ENCODE measurements around the gene VIPR1.

Gene VIPR1

DNA sequence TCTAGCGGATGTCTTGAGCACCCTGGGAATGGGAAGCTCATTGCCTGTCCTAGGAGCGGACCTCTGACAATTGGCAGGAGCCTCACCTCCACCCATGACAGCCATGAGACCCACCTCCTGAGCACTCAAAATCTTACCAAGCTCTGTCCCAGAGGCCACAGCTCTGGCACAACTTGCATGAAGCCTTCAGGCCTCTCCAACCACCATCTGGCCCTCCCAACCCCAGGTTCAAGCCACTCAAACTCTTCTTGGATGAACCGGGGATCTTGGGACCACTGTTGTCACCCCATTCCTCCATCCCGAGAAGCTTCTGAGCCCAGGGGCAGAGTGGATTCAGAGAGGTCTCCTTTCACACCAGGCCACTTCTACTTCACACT is 1.5 kb downstream of the VIPR1 start:
- TF ChIP-seq, protein P1, sequence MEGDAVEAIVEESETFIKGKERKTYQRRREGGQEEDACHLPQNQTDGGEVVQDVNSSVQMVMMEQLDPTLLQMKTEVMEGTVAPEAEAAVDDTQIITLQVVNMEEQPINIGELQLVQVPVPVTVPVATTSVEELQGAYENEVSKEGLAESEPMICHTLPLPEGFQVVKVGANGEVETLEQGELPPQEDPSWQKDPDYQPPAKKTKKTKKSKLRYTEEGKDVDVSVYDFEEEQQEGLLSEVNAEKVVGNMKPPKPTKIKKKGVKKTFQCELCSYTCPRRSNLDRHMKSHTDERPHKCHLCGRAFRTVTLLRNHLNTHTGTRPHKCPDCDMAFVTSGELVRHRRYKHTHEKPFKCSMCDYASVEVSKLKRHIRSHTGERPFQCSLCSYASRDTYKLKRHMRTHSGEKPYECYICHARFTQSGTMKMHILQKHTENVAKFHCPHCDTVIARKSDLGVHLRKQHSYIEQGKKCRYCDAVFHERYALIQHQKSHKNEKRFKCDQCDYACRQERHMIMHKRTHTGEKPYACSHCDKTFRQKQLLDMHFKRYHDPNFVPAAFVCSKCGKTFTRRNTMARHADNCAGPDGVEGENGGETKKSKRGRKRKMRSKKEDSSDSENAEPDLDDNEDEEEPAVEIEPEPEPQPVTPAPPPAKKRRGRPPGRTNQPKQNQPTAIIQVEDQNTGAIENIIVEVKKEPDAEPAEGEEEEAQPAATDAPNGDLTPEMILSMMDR (IDR thresholded peaks at IDR 0.05; ENCODE audit: low read depth, low read length, missing control alignments): no peak
- in situ Hi-C loops (cut with HindIII; ENCODE audit: low sequenced_read_pairs): no loop called here
- no peak for DNase-seq (ENCODE audit: low read depth)
- H3K4me3 ChIP-seq (ENCODE audit: low read depth, low read length): no peak overlapping the region

DNA sequence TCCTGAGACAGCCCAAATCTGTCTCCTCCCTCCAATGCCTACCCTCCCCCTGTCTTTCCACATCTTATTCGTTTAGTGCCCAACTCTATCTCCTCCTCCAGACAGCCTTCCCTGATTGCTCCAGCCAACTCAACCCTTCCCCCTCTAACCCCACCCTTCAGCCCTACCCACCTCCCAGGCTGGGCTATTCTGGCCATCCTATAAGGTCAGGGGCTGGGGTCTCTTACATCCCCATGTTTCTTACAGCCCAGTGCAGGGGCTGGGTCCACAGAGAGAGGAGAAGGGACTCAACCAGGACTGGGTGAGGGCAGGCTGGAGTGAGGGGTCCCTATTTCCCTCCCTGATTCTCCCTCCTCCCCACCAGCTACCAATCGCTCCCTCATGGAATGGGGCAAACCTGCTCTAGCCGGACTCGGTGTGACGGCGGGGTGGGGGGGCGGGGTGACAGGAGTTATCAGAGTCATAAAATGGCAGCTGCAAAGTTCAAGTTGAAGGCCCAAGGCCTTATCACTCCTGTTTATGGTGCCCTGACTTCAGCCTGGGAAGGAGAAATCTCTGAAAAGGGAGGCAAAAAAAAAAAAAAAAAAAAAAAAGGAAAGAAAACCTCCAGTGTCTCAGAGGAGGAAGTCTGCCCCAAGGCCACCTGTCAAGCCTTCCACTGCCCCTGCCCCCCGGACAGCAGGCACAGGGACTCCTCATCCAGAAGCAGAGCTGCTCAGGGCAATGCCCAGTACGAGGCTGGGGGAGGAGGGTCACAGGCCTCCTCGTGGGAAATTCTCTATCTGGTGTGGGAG is 2.1 kb downstream of the VIPR1 start:
- no peak overlapping the region for H3K4me3 ChIP-seq (ENCODE audit: low read depth, low read length)
- DNase-seq (ENCODE audit: low read depth): no peak
- TF ChIP-seq, protein P1 (IDR thresholded peaks at IDR 0.05; ENCODE audit: low read depth, low read length, missing control alignments): no peak
- in situ Hi-C loops (cut with HindIII; ENCODE audit: low sequenced_read_pairs): no loop called here

DNA sequence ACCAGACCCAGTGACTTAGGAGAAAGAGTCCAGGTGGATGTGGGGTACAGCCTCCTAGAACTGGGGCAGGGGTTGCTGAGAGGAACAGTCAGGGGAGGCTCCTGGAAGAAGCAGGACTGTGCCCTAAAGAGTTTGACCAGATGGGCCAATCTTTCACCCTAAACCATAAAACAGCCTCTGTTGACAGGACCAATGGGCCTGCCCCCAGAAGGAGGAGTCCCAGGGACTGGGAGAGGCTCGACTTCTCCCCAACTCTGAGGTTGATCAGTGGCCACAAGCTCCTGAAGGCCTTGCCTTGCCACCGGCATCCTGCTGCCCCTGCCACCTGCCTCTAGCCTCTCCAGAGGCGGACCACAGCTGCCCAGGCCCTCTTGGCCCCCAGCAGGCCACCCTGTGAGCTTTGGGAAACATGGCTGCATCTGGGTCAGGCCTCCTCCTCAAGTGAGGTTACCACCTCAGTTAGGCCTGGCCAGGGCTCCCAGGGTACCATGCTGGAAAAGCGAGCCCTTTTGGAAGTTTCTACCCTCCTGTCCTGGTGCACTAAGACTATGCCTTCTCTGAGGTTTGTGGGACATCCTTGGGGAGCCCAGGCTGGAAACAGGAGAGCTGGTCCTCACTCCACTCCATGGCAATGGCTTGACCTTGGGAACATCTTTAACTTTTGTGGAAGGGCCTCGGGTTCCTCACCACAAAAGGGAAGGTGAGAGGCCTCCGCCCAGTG is 2.8 kb downstream of the VIPR1 start:
- in situ Hi-C loops (cut with HindIII; ENCODE audit: low sequenced_read_pairs): no loop called here
- H3K4me3 ChIP-seq (ENCODE audit: low read depth, low read length): no peak overlapping the region
- TF ChIP-seq, protein P1 (IDR thresholded peaks at IDR 0.05; ENCODE audit: low read depth, low read length, missing control alignments): no peak
- no peak for DNase-seq (ENCODE audit: low read depth)

DNA sequence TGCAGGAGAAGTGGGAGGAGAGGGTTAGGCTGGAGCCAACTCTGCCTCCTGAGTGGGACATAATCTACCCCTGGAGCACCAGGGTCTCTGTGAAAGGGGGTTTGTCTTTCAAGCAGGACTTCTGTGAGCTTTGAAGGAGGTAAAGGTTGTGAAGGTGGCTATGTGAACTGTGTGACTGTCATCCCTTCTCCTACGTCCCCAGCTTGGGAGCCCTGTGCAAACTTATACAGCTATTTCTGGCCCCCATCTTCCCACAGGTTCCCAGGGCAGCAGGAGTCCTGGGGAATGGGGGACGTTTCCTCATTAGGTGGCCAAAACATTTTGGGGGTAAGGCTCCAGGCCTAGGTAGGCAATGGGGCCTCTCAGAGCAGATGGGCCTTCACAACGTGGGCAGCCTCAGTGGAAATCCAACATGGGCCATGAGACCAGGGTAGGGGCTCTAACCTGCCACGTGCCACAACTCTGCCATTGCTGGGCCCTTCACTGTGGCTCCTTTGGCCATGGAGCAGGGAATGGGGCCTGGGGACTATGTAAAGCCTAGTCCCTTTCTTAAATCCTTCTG is 3.5 kb downstream of the VIPR1 start:
- in situ Hi-C loops (cut with HindIII; ENCODE audit: low sequenced_read_pairs): no loop called here
- no peak for DNase-seq (ENCODE audit: low read depth)
- TF ChIP-seq, protein P1 (IDR thresholded peaks at IDR 0.05; ENCODE audit: low read depth, low read length, missing control alignments): no peak
- H3K4me3 ChIP-seq (ENCODE audit: low read depth, low read length): no peak overlapping the region

DNA sequence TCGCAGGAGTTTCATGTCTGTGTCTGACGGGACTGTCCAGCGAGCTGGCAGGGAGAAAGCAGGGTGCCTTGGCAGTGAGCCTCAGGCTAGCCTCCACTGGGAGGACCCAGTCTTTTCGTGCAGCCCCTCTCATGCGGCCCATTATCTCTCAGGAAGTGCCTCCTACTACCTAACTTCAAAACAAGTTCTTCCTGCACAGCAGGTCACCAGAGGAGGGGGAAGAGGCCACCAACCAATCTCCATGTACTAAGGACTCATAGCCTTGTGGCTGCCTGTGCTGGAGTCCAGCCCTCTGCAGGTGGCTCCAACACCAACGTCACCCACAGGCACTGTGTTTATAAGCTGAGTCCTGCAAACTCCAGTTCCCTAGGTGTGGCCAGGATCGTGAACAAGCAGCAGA is 4.8 kb downstream of the VIPR1 start:
- H3K4me3 ChIP-seq (ENCODE audit: low read depth, low read length): no peak overlapping the region
- TF ChIP-seq, protein P1 (IDR thresholded peaks at IDR 0.05; ENCODE audit: low read depth, low read length, missing control alignments): no peak
- in situ Hi-C loops (cut with HindIII; ENCODE audit: low sequenced_read_pairs): no loop called here
- no peak for DNase-seq (ENCODE audit: low read depth)

DNA sequence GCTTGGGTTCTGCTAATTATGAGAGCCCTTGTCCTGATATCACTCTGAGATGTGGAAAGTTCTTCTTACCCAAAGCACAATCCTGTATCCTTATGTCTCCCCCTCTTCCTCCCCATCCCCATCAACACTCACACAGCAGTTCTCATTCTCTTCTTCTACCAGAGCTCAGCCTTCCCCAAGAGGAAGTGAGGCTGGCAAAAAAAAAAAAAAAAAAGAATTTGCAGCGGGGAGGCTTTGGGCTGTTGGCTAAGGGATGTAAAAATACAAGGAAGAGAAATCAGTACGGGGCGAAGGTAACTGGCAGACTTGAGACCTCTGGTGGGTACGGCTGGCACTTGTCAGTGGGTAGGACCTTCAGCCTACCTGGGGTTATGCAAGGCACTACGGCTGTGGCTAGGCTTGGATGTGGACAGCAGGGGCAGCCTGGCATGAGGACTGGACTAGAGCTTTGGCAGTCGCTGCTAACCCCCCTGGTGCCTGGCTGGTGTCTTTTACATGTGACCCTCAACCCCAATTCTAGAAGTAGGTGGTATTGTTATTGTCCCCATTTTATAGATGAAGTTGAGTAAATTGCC is 5.4 kb downstream of the VIPR1 start:
- in situ Hi-C loops (cut with HindIII; ENCODE audit: low sequenced_read_pairs): no loop called here
- TF ChIP-seq, protein P1 (IDR thresholded peaks at IDR 0.05; ENCODE audit: low read depth, low read length, missing control alignments): no peak

More for the DNA sequence above, 5.4 kb downstream of the VIPR1 start:
- no peak overlapping the region for H3K4me3 ChIP-seq (ENCODE audit: low read depth, low read length)
- no peak for DNase-seq (ENCODE audit: low read depth)

All from astrocyte of the cerebellum (primary cell).